Measurements from ENCODE around the gene KCNQ2. TPM values are rescaled to one million over a fixed set of nuclear protein-coding genes. Genes with fewer than 3 reads are reported as not detected.

The KCNQ2 gene
- total RNA-seq, 1 donor from 2014 or later: not detected

DNA sequence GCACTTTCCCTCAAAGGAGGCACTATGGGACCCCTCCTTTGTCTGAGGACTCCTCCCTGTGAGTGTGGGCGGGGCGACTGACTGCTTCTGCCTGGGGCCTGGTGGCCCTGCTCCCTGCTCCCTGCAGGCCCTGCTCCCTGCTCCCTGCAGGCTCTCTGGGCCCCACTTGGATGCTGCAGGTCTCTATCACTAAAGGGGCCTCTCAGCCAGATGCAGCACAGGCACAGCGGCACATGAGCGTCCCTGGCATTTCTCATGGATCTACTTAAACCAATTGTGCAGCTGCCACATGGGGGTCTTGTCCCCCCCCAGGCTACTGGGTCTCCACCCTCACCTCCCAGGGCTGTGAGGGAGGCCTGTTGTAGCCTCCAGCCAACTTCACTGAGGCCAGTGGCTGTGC is 18.6 kb upstream of the KCNQ2 start:
- TF ChIP-seq, protein P1, sequence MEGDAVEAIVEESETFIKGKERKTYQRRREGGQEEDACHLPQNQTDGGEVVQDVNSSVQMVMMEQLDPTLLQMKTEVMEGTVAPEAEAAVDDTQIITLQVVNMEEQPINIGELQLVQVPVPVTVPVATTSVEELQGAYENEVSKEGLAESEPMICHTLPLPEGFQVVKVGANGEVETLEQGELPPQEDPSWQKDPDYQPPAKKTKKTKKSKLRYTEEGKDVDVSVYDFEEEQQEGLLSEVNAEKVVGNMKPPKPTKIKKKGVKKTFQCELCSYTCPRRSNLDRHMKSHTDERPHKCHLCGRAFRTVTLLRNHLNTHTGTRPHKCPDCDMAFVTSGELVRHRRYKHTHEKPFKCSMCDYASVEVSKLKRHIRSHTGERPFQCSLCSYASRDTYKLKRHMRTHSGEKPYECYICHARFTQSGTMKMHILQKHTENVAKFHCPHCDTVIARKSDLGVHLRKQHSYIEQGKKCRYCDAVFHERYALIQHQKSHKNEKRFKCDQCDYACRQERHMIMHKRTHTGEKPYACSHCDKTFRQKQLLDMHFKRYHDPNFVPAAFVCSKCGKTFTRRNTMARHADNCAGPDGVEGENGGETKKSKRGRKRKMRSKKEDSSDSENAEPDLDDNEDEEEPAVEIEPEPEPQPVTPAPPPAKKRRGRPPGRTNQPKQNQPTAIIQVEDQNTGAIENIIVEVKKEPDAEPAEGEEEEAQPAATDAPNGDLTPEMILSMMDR (IDR thresholded peaks at IDR 0.05): no peak
- H3K27me3 ChIP-seq (ENCODE audit: low read depth): peaks cover 50% of the 10 kb centered on the region
- no peak overlapping the region for H3K4me3 ChIP-seq
- no peak for ATAC-seq
- no peaks in the 10 kb centered on the region for H3K36me3 ChIP-seq
- no peak overlapping the region for H3K27ac ChIP-seq
- intact Hi-C loops (cut with DNase I): no loop called here
- no peak for DNase-seq
- H3K9me3 ChIP-seq: no peaks in the 10 kb centered on the region
- H3K4me1 ChIP-seq: peaks cover 2% of the 10 kb centered on the region

DNA sequence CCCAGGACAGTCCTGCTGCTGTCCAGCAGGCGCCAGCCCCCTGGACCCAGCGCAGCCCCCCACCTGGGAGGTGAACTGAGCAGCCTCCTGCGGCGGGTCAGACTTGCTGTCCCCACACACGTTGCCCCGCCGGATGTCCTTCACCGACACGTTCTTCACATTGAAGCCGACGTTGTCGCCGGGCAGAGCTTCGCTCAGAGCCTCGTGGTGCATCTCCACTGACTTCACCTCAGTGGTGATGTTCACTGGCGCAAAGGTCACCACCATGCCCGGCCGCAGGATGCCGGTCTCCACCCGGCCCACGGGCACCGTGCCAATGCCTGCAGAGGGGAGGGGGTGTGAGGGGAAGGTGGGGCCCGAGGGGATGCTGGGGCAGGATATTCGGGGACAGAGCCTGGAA is 18.0 kb upstream of the KCNQ2 start:
- DNase-seq (no peak), ATAC-seq (no peak)
- H3K27me3 ChIP-seq (ENCODE audit: low read depth): peaks cover 46% of the 10 kb centered on the region
- no peaks in the 10 kb centered on the region for H3K36me3 ChIP-seq
- no peak overlapping the region for H3K4me3 ChIP-seq
- H3K4me1 ChIP-seq: no peaks in the 10 kb centered on the region
- TF ChIP-seq, protein P1 (IDR thresholded peaks at IDR 0.05): no peak
- intact Hi-C loops (cut with DNase I): no loop called here
- H3K9me3 ChIP-seq: no peaks in the 10 kb centered on the region
- no peak overlapping the region for H3K27ac ChIP-seq

DNA sequence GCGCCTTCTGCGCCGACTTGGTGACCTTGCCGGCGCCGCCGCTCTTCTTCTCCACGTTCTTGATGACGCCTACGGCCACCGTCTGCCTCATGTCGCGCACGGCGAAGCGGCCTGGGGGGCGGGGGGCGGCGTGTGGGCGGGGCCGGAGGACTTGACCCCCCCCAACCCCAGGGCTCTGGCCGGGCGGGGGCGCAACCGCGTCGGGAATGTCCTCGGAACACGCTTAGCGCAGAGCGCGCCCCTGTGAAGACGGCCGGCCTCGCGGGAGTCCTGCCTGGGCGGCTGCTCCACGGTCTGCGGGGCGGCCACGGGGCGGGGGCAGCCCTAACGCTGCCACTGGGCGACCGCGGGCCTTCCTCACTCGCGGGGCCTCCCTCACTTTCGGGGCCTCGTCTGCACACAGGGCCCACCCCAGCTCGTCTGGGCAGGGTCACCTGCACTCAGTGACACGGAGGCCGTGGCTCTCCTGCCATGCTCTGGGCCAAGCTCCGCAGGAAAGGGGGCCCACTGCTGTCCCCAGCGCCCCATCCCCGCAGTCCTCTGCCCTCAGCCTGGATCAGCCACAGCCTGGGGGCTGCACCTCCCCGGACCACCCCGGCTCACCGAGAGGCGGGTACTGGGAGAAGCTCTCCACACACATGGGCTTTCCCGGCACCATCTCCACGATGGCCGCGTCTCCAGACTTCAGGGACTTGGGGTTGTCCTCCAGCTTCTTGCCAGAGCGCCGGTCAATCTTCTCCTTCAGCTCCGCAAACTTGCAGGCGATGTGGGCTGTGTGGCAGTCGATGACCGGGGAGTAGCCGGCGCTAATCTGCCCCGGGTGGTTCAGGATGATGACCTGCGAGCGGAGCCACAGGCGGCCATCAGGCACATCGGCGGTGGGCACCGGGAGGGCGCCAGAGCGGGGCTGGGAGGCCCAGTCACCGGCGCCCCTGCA is 16.1 kb upstream of the KCNQ2 start:
- no peak overlapping the region for H3K27ac ChIP-seq
- intact Hi-C loops (cut with DNase I): no loop called here
- H3K27me3 ChIP-seq (ENCODE audit: low read depth): peaks cover 53% of the 10 kb centered on the region
- H3K4me1 ChIP-seq: no peaks in the 10 kb centered on the region
- no peak for DNase-seq
- no peaks in the 10 kb centered on the region for H3K9me3 ChIP-seq
- no peak overlapping the region for H3K4me3 ChIP-seq
- TF ChIP-seq, protein P1 (IDR thresholded peaks at IDR 0.05): no peak
- no peaks in the 10 kb centered on the region for H3K36me3 ChIP-seq
- ATAC-seq: no peak

DNA sequence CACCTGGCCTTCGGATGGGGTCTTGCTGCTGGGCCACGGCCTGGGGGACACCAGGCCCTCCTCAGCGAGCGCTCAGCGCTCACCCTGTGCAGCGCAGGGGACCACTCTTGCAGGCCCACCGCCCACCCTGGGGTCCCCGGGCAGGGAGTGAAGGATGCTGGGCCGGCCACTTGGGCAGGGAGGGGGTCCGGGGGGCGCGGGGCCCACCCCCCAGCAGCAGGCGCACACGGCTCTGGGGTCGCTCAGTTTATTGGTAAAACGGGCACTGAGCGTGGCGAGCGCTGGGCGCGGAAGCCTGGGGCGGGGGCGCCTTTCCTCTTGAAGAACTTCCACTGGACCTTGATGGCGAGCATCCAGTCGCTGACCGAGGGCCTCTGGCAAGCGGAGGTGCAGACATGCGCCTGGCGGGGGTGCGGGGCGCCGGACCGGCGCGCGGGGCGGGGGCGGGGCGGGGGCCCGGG is 15.4 kb upstream of the KCNQ2 start:
- H3K4me1 ChIP-seq: no peaks in the 10 kb centered on the region
- H3K36me3 ChIP-seq: no peaks in the 10 kb centered on the region
- H3K4me3 ChIP-seq: no peak overlapping the region
- H3K27me3 ChIP-seq (ENCODE audit: low read depth): peaks cover 53% of the 10 kb centered on the region
- TF ChIP-seq, protein P1 (IDR thresholded peaks at IDR 0.05): no peak
- H3K27ac ChIP-seq: no peak overlapping the region
- DNase-seq (no peak), ATAC-seq (no peak)
- H3K9me3 ChIP-seq: no peaks in the 10 kb centered on the region
- intact Hi-C loops (cut with DNase I): no loop called here

DNA sequence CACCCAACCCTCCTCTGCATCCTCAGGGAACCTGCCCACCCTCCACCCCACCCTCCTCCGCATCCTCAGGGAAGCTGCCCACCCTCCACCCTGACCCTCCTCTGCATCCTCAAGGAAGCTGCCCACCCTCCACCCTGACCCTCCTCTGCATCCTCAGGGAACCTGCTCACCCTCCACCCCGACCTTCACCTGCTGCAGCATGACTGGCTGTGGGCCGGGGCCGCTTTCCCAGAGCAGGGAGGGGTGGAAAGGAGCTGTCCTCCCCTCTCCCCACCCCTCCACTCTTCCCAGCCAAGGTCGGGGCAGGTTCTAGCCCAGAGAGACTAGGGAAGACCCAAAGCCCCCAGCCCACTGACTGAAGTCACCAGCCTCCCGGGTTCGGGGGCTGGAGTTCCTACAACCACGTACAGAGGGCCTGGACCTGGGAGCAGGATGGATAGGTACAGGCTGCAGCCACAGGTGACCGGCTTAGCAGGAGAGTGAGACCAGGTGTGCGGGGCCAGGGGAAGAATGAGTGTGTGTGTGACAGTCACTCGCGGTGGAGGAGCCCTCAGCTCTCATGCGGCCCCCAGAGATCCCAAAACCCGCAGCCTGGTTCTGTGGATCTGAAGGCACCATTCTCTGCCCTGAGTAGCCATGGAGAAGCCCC is 14.8 kb upstream of the KCNQ2 start:
- no peaks in the 10 kb centered on the region for H3K4me1 ChIP-seq
- no peak for ATAC-seq
- H3K36me3 ChIP-seq: no peaks in the 10 kb centered on the region
- H3K27ac ChIP-seq: no peak overlapping the region
- H3K27me3 ChIP-seq (ENCODE audit: low read depth): peaks cover 55% of the 10 kb centered on the region
- no peak for DNase-seq
- H3K9me3 ChIP-seq: no peaks in the 10 kb centered on the region
- TF ChIP-seq, protein P1 (IDR thresholded peaks at IDR 0.05): no peak
- intact Hi-C loops (cut with DNase I): no loop called here
- no peak overlapping the region for H3K4me3 ChIP-seq

All from lower lobe of right lung (tissue), 2 donors.